ENCODE measurements around the gene HYKK.

The HYKK gene

DNA sequence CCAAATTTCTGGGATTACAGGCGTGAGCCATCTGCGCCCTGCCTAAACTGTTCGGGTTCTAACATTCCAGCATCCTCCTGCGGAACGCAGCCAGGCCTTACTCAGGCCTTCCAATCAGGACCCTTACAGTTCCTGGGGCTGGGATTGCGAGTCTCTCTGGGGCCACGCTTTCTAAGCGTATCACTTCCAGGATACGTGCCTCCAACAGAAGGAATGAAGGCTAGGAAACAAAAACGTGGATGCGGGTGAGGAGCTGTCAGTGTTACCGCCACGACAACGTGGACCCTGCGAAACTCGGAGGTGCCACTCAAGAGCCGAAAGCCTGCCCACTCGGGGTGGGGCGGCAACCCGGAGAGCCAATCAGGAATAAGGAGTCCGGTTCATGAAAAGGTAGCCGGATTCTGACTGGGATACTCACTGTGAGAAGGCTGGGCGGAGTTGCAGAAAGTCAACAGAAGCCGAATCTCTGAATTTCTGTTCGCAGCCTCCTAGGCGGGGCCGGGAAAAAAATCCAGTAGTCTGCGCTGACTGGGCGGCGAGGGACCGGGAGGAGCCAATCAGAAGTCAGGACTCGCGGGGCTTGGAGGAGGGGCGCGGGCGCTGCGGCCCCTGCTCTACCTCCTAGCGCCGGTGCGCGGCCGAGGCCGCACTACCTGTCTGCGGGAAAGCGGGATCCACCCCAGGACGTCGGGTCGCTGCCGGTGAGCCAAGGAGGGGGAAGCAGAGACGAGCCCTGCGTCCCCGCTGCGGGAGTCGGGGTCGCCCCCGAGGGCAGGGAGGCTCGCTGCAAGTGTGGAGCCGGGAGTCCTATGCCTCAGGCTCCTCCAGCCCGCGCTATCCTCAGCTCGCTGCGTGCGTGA lies at the start of gene HYKK:
Gene HYKK, plus strand, starts transcription at position 607 of the 860 bp plus-strand sequence. CDS start 5,512 bp downstream, outside the sequence.
- H3K4me3 ChIP-seq (ENCODE audit: low read length): peak within 1 kb of the TSS; percentile 83
- peak within 1 kb of the TSS; percentile 42 for H3K27ac ChIP-seq (ENCODE audit: low read depth, low read length)
- peak within 1 kb of the TSS; percentile 61 for H3K9ac ChIP-seq (ENCODE audit: low read length)
- no peaks in the 10 kb centered on the region for H3K27me3 ChIP-seq (ENCODE audit: control insufficient read depth, insufficient read depth, low read length)
- no peaks in the 10 kb centered on the region for H3K36me3 ChIP-seq (ENCODE audit: control insufficient read depth, insufficient read depth, low read length)
- peaks cover 6% of the 10 kb centered on the region for H3K4me1 ChIP-seq (ENCODE audit: control insufficient read depth, insufficient read depth, low read length)

DNA sequence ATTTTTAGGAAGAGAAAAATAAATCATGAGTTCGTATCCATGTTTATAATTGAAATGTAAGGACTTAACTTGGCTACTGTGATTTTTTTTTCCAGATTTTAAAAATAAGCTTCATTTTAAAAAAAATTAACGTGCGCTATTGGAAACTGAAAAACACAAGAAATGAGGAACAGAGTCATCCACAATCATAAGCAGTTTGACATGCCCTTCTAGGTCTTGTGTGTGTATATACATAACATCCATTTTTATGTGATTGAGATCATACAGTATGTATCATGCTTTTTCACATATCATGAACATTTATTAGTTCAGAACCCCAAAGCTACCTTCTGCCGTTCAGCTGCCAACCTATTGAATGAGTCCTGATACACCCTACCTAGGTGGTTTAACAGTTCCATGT lies 46.6 kb upstream of the HYKK start:
- Histone ChIP-seq H3K27me3 (ENCODE audit: control insufficient read depth, insufficient read depth, low read length) (no peaks in the 10 kb centered on the region), H3K4me3 (ENCODE audit: low read length) (no peak overlapping the region), H3K36me3 (ENCODE audit: control insufficient read depth, insufficient read depth, low read length) (peaks cover 15% of the 10 kb centered on the region), H3K27ac (ENCODE audit: low read depth, low read length) (no peak overlapping the region), H3K4me1 (ENCODE audit: control insufficient read depth, insufficient read depth, low read length) (peaks cover 16% of the 10 kb centered on the region), H3K9ac (ENCODE audit: low read length) (no peak overlapping the region)

GRCh38 chr15:78461171-78461888 lies 46.0 kb upstream of the HYKK start:
- H3K36me3 ChIP-seq (ENCODE audit: control insufficient read depth, insufficient read depth, low read length): peaks cover 15% of the 10 kb centered on the region
- H3K9ac ChIP-seq (ENCODE audit: low read length): no peak overlapping the region
- H3K27me3 ChIP-seq (ENCODE audit: control insufficient read depth, insufficient read depth, low read length): no peaks in the 10 kb centered on the region
- no peak overlapping the region for H3K4me3 ChIP-seq (ENCODE audit: low read length)
- H3K4me1 ChIP-seq (ENCODE audit: control insufficient read depth, insufficient read depth, low read length): peaks cover 10% of the 10 kb centered on the region
- no peak overlapping the region for H3K27ac ChIP-seq (ENCODE audit: low read depth, low read length)

DNA sequence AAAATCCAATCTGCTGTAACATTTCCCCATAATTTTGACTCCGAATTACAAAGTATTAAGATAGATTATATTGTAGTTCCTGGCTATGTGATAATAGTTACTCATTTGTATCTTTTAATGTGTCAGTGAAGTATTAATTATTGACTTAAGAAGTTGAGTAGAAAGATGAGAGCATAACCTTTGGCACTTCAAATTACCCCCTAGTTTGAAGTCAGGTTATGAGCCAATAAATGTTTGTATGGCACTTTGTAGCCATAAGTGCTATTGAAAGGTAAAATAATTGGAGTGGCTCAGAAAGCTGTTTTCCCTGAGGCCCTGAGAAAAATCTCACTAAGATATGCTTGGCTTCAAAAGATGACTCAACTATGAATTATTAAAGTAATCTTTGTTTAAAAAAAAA lies 38.3 kb upstream of the HYKK start:
- no peaks in the 10 kb centered on the region for H3K4me1 ChIP-seq (ENCODE audit: control insufficient read depth, insufficient read depth, low read length)
- H3K27ac ChIP-seq (ENCODE audit: low read depth, low read length): no peak overlapping the region
- no peaks in the 10 kb centered on the region for H3K27me3 ChIP-seq (ENCODE audit: control insufficient read depth, insufficient read depth, low read length)
- H3K36me3 ChIP-seq (ENCODE audit: control insufficient read depth, insufficient read depth, low read length): peaks cover 19% of the 10 kb centered on the region
- no peak overlapping the region for H3K9ac ChIP-seq (ENCODE audit: low read length)
- H3K4me3 ChIP-seq (ENCODE audit: low read length): no peak overlapping the region

GRCh38 chr15:78477295-78477694 lies 30.1 kb upstream of the HYKK start:
- Histone ChIP-seq H3K9ac (ENCODE audit: low read length) (no peak overlapping the region), H3K36me3 (ENCODE audit: control insufficient read depth, insufficient read depth, low read length) (peaks cover 7% of the 10 kb centered on the region), H3K4me1 (ENCODE audit: control insufficient read depth, insufficient read depth, low read length) (no peaks in the 10 kb centered on the region), H3K4me3 (ENCODE audit: low read length) (no peak overlapping the region), H3K27ac (ENCODE audit: low read depth, low read length) (no peak overlapping the region), H3K27me3 (ENCODE audit: control insufficient read depth, insufficient read depth, low read length) (no peaks in the 10 kb centered on the region)

DNA sequence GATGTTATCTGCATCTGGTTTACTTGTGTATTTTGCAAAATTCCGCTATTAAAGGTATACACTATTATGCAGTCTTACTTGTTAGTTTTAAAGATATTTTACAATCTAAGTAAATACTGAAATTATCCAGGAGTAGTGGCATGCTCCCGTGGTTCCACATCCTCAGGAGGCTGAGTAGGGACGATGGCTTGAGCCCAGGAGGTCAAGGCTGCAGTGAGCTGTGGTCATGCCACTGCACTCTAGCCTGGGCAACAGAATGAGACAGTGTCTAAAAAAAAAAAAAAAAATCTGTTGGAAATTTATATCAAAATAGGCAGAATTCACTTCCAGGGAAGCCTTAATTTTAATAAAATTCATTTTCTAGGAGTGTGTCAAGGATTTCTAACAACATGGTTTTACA lies 27.7 kb upstream of the HYKK start:
- Histone ChIP-seq H3K4me3 (ENCODE audit: low read length) (no peak overlapping the region), H3K36me3 (ENCODE audit: control insufficient read depth, insufficient read depth, low read length) (peaks cover 10% of the 10 kb centered on the region), H3K4me1 (ENCODE audit: control insufficient read depth, insufficient read depth, low read length) (no peaks in the 10 kb centered on the region), H3K9ac (ENCODE audit: low read length) (no peak overlapping the region), H3K27me3 (ENCODE audit: control insufficient read depth, insufficient read depth, low read length) (no peaks in the 10 kb centered on the region), H3K27ac (ENCODE audit: low read depth, low read length) (no peak overlapping the region)

- H3K4me3 ChIP-seq (ENCODE audit: low read length): no peak overlapping the region
- no peak overlapping the region for H3K27ac ChIP-seq (ENCODE audit: low read depth, low read length)
- peaks cover 16% of the 10 kb centered on the region for H3K36me3 ChIP-seq (ENCODE audit: control insufficient read depth, insufficient read depth, low read length)
- H3K4me1 ChIP-seq (ENCODE audit: control insufficient read depth, insufficient read depth, low read length): no peaks in the 10 kb centered on the region
- no peaks in the 10 kb centered on the region for H3K27me3 ChIP-seq (ENCODE audit: control insufficient read depth, insufficient read depth, low read length)
- no peak overlapping the region for H3K9ac ChIP-seq (ENCODE audit: low read length)
These were observed 25.5 kb upstream of the HYKK start for GRCh38 chr15:78481917-78482316.

DNA sequence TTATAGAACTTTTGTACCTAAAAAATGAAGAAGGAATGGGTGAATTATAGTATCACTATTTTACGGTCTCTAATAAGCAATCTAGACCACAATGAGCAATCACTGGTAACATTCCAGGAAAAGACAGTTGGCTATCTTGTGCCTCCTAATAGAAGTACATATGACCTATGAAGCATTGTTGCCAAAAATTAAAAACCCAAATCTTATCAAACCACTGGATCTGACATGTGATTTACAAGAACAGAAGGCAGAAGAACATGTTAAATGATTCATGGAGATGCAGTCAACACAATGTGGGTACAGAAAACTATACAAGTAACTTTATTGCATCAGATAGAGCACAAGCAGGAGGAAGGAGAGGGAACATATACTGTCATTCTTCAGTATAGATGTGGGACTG lies 14.5 kb upstream of the HYKK start:
- H3K9ac ChIP-seq (ENCODE audit: low read length): no peak overlapping the region
- H3K36me3 ChIP-seq (ENCODE audit: control insufficient read depth, insufficient read depth, low read length): peaks cover 13% of the 10 kb centered on the region
- no peak overlapping the region for H3K27ac ChIP-seq (ENCODE audit: low read depth, low read length)
- H3K4me3 ChIP-seq (ENCODE audit: low read length): no peak overlapping the region
- no peaks in the 10 kb centered on the region for H3K4me1 ChIP-seq (ENCODE audit: control insufficient read depth, insufficient read depth, low read length)
- no peaks in the 10 kb centered on the region for H3K27me3 ChIP-seq (ENCODE audit: control insufficient read depth, insufficient read depth, low read length)

- Histone ChIP-seq H3K36me3 (ENCODE audit: control insufficient read depth, insufficient read depth, low read length) (peaks cover 8% of the 10 kb centered on the region), H3K27me3 (ENCODE audit: control insufficient read depth, insufficient read depth, low read length) (no peaks in the 10 kb centered on the region), H3K27ac (ENCODE audit: low read depth, low read length) (no peak overlapping the region), H3K4me1 (ENCODE audit: control insufficient read depth, insufficient read depth, low read length) (no peaks in the 10 kb centered on the region), H3K4me3 (ENCODE audit: low read length) (no peak overlapping the region), H3K9ac (ENCODE audit: low read length) (no peak overlapping the region)
These were observed 5.5 kb upstream of the HYKK start for GRCh38 chr15:78501857-78502256.

DNA sequence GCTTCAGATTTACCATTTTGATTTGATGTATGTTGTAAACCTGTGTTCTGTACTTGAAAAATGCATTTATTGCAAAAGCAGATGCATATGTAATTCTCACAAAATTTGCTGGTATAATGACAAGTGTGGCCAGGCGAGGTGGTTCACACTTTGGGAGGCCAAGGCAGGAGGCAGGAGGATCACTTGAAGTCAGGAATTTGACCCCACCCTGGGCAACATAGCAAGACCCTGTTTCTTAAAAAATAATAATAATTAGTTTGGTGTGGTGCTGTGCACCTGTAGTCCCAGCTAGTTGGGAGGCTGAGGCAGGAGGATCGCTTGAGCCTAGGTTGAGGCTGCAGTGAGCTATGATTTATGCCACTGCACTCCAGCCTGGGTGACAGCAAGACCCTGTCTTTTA lies 4.7 kb upstream of the HYKK start:
- no peaks in the 10 kb centered on the region for H3K27me3 ChIP-seq (ENCODE audit: control insufficient read depth, insufficient read depth, low read length)
- no peaks in the 10 kb centered on the region for H3K4me1 ChIP-seq (ENCODE audit: control insufficient read depth, insufficient read depth, low read length)
- H3K36me3 ChIP-seq (ENCODE audit: control insufficient read depth, insufficient read depth, low read length): peaks cover 8% of the 10 kb centered on the region
- H3K9ac ChIP-seq (ENCODE audit: low read length): no peak overlapping the region
- H3K27ac ChIP-seq (ENCODE audit: low read depth, low read length): no peak overlapping the region
- no peak overlapping the region for H3K4me3 ChIP-seq (ENCODE audit: low read length)

GRCh38 chr15:78507831-78508160 lies 419 bp downstream of the HYKK start:
- peak overlapping the region; percentile 83 for H3K4me3 ChIP-seq (ENCODE audit: low read length)
- peaks cover 6% of the 10 kb centered on the region for H3K4me1 ChIP-seq (ENCODE audit: control insufficient read depth, insufficient read depth, low read length)
- no peaks in the 10 kb centered on the region for H3K27me3 ChIP-seq (ENCODE audit: control insufficient read depth, insufficient read depth, low read length)
- peak overlapping the region; percentile 61 for H3K9ac ChIP-seq (ENCODE audit: low read length)
- peak overlapping the region; percentile 7 for H3K27ac ChIP-seq (ENCODE audit: low read depth, low read length)
- H3K36me3 ChIP-seq (ENCODE audit: control insufficient read depth, insufficient read depth, low read length): no peaks in the 10 kb centered on the region

- peaks cover 6% of the 10 kb centered on the region for H3K4me1 ChIP-seq (ENCODE audit: control insufficient read depth, insufficient read depth, low read length)
- no peaks in the 10 kb centered on the region for H3K27me3 ChIP-seq (ENCODE audit: control insufficient read depth, insufficient read depth, low read length)
- H3K36me3 ChIP-seq (ENCODE audit: control insufficient read depth, insufficient read depth, low read length): no peaks in the 10 kb centered on the region
- H3K9ac ChIP-seq (ENCODE audit: low read length): no peak overlapping the region
- peak overlapping the region; percentile 83 for H3K4me3 ChIP-seq (ENCODE audit: low read length)
- H3K27ac ChIP-seq (ENCODE audit: low read depth, low read length): no peak overlapping the region
These were observed 895 bp downstream of the HYKK start for GRCh38 chr15:78508272-78508671.
